ENCODE results near the gene ABHD12B. TPM values are rescaled to one million over a fixed set of nuclear protein-coding genes. Genes with fewer than 3 reads are reported as not detected.
"Not testable (repeated sequence)": the region's sequence is repeated elsewhere in the genome, so short reads cannot be mapped to it uniquely, and the experiment has no call there.

Gene ABHD12B
- total RNA-seq, 1 experiment from 2014 or later: not detected

DNA sequence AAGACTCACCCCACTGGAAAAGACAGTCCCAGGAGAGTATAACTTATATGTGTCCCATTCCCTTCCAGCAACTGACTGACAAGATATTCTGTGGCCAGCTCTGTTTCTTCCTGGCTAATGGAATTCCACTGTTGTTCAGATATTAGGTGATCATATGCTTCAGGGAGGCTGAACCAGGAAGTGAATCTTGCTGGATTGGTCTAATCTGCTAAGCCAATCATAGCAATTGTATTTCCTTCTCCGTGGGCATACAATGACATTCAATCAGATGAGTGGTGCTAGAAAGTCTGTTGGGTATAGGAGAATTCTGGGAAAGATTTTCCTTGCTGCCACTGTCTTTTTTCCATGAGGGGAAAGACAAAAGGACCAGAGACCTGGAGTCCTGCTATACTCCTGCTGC, 60.3 kb downstream of the ABHD12B start:
- no peak for DNase-seq (ENCODE audit: extremely low read depth, low read depth)

DNA sequence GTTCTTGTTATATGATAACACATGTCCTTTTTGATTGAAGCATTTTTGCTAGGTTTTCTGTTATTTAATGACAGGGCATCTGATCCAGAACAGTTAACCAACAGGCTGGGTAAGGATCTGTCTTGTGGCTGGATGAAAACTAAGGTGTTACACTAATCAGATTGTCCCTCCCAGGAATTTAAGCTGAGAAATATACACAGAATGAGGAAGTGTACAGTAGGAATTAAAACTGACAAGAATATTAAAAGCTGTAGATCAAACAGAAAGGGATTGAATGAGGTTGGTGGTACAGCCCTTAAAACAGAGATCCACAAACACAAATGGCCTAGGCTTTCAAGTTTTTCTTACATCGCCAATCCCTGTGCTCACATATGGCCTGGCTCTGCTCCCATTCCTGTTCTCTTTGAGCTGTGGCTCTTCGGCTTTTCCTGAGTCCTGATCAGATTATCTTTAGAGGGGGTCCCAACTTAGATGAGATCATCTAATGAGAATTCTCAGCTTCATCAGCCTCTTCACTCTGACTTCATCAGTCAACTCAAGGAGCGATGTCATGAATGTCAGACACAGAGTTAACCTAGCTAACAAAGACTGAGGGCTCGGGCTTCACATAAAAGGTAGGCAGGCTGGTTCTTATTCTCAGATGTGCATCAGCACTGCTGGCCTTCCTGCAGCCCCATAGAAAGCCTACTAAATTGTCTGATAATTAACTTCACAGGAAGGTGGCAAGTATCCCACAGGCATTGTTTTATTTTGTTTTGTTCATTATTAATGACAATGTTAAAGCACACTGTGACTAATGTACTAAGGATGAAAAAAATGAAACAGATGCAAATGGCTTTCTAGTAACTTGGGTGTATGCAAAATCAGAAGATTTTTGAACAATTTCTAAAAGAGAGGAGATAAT, 61.0 kb downstream of the ABHD12B start:
- DNase-seq (ENCODE audit: extremely low read depth, low read depth): no peak

DNA sequence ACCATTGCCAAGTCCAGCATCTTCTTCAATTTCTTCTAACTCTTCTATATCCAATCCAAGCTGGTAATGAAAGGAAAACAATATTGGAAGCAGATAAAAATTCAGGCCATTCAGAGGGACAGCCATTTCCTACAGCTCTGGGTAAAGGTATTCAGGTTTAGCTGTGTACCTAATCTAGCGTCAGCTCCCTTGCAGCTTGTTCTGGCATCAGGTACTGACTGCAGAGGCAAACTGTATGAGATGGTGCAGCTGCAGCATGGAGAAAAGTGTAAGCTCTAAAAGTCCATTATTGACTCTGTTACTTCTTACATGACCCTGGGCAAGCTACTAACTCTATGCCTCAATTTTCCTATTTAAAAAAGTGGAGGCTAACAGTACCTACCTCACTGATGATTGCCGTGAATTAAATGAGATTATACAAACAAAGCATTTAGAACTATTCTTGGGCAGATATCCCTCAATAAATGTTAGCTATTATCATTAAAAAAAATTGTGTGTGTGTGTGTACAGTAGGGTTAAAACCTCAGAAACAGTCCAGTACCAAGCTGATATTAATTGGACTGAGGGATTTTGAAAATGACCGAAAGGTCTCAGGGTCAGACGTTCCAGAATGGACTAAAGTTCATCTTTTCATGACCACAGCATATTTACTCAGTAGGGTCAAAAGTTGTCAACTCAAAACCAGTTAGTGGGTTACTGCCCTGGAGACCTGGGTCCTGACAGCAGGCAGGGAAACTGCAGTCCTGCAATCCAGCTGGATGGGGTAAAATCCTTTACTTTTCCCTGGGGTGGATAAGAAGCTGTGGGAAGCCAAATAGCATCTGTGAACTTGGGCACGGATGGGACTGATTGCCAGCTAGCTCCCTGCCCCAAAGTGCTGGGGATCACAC, 63.5 kb downstream of the ABHD12B start:
- DNase-seq (ENCODE audit: extremely low read depth, low read depth): no peak

DNA sequence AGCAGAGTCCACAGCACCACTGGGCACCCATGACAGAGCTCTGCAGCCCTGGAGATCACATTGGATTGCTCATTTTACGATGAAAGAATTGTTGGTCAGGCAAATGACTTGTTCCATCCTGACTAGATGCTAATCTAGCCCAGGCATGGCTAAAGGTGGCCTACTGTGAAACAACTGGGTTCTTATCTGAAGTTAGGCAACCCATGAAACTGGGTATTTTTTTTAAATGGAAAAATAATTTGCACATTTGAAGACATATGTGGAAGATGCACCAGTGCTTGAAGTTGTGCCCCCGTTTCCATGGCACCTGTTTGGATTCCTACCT, 64.1 kb downstream of the ABHD12B start:
- no peak for DNase-seq (ENCODE audit: extremely low read depth, low read depth)

DNA sequence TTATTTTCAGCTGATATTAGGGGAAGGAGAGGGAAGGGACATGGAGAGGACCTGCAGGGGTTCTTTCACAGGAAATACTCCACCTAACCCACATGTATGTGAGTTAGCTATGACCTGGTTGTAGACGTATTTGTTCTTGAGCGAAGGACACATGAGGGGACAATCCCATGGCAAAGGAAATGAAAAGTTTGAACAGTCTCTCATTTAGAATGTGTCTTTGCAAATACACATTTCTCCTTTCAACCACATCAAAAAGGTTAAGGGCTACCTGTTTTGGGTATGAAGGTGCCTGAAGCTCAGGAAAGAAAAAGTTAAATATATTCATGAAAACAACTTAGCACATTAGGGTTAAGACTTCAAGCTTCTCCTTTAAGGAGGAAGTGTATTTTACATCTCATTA, 65.0 kb downstream of the ABHD12B start:
- no peak for DNase-seq (ENCODE audit: extremely low read depth, low read depth)

DNA sequence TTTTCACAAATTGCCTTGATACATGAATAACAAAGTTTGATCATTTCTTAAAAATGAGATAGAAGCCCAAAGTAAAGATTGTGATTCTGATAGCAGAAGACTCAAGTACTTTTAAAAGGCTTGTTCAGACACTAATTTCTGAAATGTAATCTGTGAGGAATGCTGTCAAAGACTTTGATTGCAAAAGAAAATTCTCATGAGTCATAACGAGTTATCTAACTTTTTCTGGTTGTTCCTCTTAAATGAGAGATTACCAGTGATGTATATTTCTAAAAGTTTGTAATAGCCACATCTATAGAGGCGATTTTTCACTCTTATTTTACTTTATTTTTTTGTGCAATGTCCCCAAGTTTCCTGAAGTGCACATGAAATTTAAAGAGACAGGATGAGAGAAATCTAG, 65.5 kb downstream of the ABHD12B start:
- DNase-seq (ENCODE audit: extremely low read depth, low read depth): no peak

DNA sequence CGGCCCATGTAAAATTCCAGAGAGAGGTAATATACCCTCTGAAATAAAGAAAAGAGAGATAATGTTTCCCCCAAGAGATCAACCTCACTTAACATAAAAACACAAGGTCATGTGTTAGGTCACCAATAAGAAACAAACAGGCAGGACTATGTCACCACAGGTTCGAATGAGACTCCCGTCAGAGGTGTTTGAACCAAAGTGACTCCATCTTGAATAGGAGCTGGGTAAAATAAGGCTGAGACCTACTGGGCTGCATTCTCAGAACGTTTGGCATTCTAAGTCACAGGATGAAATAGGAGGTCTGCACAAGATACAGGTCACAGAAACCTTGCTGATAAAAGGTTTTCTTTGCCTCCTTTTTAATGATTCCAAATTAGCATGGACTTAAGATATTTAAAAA, 65.9 kb downstream of the ABHD12B start:
- DNase-seq (ENCODE audit: extremely low read depth, low read depth): no peak

DNA sequence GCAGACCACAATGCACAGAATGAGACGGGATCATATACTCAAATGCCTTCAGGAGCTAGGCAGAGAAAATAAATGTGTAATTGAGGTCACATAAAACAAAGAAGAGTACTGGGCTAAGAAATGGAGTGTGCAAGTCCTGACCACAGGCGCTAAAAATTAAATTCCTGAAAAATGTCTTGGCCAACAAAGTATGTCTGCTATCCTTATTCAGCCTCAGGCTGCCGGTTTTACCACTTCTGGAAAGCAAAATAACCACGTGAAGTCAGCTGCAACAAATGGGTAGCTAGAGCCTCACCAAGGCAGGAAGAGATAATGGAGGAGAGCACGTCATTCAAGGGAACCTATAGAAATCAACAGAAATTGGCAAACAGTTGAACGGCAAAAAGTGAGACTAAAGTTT, 69.3 kb downstream of the ABHD12B start:
- no peak for DNase-seq (ENCODE audit: extremely low read depth, low read depth)

DNA sequence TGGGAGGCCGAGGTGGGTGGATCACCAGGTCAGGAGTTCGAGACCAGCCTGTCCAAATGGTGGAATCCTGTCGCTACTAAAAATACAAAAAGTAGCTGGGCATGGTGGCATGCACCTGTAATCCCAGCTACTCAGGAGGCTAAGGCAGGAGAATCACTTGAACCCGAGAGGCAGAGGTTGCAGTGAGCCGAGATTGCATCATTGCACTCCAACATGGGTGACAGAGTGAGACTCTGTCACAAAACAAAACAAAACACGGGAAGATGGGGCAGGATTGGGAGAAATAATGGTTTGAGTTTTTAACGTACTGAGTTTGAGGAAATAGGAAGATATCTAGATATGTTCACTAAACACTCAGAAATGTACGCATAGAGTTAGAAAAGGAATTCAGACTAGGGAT, 69.8 kb downstream of the ABHD12B start:
- not testable (repeated sequence) for DNase-seq (ENCODE audit: extremely low read depth, low read depth)

DNA sequence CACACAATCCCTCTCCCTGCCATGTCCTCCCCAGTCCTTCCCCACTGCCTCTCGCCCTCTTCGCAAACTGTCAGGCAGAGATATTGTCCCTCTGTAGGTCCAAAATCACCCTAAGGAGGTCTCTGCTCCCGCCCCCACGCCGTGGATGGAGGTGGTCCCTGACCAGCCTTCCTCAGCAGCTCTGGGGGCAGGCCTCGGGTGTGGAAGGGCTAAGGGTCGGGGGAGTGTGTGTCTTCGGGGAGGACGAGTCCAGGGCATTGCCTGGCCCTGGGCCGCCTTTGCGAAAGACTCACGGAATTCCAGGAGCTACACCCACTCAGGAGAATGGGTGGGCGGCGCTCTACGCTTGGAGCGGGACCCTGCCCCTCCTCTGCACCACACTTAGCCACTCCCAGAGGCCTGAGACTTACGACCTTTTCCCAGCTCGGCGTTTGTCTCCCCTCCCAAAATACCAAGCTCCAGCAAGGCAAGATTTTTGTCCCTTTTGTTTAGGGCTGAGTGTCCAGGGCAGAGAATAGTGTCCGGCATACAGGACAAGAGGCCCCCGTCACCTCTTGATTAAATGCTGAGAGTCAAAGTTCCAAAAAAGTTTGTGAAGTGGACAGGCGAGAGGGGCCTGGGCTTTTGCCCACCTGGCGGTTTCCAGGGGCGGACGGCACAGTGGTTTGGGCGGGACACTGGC, 71.5 kb downstream of the ABHD12B start:
- DNase-seq (ENCODE audit: extremely low read depth, low read depth): peak; percentile 48

DNA sequence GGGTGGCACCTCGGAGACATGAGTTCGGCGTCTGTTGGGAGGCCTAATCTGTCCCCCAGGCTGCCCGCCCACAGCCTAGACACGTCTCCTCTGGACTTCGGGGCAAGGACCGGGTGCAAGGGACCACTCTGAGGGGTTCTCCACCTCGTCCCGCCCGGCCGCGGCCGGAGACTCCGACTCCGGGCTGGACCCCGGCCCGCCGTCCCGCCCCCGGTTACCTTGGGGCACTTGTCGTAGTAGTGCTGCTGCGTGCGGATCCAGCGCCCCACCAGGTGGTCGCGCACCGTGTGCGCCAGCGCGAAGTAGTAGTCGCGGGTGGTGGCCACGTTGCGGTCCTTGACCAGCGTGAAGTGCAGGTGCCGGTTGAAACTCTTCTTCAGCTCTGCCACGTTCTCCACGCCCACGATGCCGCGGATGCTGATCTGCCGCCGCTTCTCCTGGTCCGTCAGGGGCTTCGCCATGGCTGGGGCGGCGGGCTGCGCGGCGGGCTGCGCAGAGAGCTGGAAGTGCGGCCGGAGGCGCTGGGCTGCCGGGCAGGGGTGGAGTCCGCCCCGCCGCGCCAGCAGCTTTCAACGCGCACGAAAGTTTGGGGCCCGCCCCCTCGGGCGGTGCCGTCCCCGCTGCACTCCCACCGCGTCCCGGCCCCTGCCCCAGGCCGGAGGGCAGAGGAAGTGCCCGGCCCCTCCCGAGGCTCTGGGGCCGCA, 72.2 kb downstream of the ABHD12B start, which contains the start of gene PYGL:
Gene PYGL, minus strand, starts transcription at position 541 of the 704 bp plus-strand sequence. Its CDS starts 80 bp downstream, at position 461.
- DNase-seq (ENCODE audit: extremely low read depth, low read depth): peak; percentile 76

DNA sequence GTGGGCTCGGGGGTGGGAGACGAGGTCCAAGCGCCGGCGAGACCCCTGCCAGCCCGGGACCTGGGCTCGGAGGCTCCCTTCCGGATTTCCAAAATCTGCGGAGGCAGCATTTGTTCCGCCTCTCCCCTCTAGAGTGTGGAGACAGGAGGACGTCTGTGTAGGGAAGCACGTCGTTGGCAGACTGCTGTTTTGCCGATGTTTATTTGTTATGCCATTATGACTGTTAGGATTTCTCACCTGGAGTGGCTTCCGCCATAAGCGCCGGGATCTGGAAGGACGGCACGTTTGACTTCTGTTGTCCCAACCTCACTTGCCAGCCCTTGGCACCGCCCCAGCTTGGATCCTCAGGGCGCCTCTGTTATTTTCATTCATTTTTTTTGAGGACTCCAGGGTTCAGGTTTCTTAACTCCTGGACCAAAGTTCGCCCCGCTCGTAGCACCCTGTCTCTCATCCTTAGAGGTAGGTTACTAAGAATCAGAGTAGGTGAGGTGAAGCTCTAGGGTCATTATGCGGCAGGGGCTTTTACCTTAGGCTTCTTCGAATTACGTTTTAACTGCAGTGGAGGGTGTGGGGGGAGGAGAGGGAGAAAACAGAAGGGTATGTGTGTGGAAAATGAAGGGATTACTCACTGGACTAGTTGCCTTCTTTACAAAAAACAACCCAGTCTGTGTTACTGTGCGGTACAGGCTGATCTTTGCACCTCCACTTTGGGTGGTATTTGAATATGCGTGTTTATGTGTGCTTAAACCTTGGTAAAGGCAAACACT, 73.0 kb downstream of the ABHD12B start:
- DNase-seq (ENCODE audit: extremely low read depth, low read depth): peak; percentile 82

DNA sequence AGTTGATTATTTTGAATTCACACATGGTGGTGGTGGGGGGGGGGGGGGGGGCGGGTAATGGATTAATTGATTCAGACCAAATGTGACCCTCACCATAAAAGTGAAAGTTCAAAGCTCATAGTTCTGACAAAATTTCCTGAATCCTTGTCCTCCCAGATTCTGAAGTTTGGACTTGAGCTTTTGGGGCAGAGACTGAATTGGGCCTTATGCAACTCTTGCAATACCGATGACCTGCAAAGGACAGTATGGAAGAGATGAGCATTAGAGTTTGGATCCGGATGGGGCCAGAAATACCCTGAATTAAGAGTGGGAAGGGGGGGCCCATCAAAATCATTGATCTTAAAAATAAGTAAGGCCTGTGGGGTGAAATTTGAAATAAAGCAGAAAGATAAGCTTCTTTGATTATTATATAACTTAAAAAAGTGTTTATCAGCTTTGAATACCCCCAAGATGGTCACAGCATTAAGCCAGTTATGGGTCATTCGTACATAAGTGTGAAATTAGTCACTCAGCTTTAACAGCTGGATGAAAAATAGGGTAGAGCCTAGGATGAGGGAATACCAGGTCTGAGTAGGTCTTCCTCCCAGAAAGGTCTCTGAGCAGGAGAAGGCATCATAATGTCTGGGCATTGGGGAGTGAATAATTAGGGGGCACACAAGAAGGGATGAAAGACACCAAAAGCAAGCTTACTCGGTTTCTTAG, 74.5 kb downstream of the ABHD12B start:
- DNase-seq (ENCODE audit: extremely low read depth, low read depth): peak; percentile 71

DNA sequence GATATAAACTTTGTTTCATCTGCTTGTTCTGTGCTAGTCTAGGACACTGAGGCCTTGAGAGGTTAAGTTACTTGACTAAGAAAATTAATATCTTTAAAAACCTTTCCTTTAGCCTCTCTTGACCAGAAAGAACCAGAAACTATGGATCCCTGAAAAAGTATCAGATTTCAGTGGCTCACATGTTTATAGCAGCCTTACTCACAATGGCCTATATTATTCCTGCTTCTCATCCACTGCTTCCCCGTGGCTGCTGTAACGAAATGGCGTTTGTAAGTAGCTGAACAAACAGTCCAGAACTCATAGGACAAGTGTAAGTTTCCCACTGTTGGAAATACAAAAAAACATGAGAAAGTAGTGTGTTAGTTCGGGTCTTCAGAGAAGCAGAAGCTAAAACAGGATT, 75.6 kb downstream of the ABHD12B start:
- DNase-seq (ENCODE audit: extremely low read depth, low read depth): no peak

DNA sequence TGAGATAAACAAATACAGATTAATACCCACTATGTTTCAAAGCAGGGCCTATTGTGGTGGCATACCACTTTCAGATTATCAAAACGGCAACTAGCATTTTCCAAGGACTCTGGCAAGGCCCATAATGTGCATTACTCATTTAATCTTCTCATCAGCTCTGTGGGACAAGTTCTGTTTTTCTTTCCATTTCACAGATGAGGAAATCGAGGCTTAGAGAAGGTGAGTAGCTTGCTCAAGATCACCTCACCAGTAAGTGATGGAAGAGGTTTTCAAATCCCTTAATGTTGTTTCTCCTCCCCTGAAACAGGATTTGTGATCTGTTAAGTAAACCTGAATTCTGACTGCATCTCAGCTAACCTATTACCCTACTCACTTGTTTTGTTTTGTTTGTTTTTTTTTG, 76.4 kb downstream of the ABHD12B start:
- DNase-seq (ENCODE audit: extremely low read depth, low read depth): no peak

DNA sequence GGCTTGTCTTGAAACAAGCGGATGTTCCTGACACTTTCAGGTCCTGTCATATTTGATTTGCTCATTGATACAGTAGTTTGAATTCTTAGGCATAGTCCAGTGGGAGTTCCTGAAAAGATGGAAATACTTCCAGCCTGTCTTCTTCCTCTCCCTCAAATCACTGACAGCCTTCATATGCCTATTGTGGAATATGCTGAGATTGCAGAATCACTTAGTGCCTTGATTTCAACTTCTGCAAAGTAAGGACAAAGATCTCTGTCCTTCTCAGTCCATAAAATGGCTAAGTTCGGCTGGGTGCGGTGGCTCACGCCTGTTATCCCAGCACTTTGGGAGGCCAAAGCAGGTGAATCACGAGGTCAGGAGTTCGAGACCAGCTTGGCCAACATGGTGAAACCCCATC, 79.2 kb downstream of the ABHD12B start:
- no peak for DNase-seq (ENCODE audit: extremely low read depth, low read depth)

DNA sequence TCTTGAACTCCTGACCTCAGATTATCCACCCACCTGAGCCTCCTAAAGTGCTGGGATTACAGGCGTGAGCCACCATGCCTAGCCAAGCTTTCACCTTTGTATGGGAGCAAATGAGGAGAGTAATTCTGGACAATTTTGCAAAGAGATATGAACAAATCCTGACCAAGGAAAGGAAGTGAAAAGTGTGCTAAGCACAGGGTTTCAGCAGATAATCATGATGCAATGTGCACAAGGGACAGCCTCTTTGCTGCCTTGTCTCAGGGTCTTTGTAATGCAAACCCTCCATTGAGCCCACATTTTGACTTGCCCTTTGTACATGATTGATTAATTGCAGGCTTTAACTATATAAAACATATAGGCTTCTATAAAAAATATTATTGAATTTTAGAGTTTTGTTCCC, 81.6 kb downstream of the ABHD12B start:
- no peak for DNase-seq (ENCODE audit: extremely low read depth, low read depth)
